ENCODE data around the gene GAS7. TPM values are rescaled to one million over a fixed set of nuclear protein-coding genes. Genes with fewer than 3 reads are reported as not detected.

The GAS7 gene
- total RNA-seq, 1 experiment from 2014 or later, result 6.0 TPM

- Mint-ChIP-seq H3K27ac (0 out of 7 replicates have a peak overlapping the region, but pooled peaks of 1 of the 3 experiments have one; percentile 37), H3K27me3 (ENCODE audit: low read depth) (peaks cover 1% of the 10 kb centered on the region; the same call in 1 of the 2 replicates)
- no peaks in the 10 kb centered on the region for H3K27me3 ChIP-seq (ENCODE audit: insufficient read depth, low read length)
Observed at GRCh38 chr17:10072556-10073425, 125.6 kb downstream of the GAS7 start.

More at GRCh38 chr17:10072556-10073425, 125.6 kb downstream of the GAS7 start:
- no peak overlapping the region for H3K9ac ChIP-seq (ENCODE audit: extremely low read depth, insufficient read length, low read length)
- WGBS (ENCODE audit: extremely low coverage, insufficient read length, low lambda C conversion rate), result no CpG with 5 or more reads among the region's 16 CpGs
- H3K4me1 ChIP-seq (ENCODE audit: insufficient read depth, low read length), result no peaks in the 10 kb centered on the region
- H3K79me1 ChIP-seq (ENCODE audit: insufficient read depth, low read depth, low read length, poor library complexity, severe bottlenecking), result no peaks in the 10 kb centered on the region
- no peak overlapping the region for H3T11ph ChIP-seq (ENCODE audit: low read length)
- H4K91ac ChIP-seq (ENCODE audit: insufficient read length, low read depth, low read length), result no peak overlapping the region
- H3K14ac ChIP-seq (ENCODE audit: insufficient read depth, low read length), result no peak overlapping the region
- H2BK120ac ChIP-seq (ENCODE audit: low read depth, low read length, poor library complexity, severe bottlenecking), result no peak overlapping the region
- no peaks in the 10 kb centered on the region for H3K79me2 ChIP-seq (ENCODE audit: insufficient read depth, low read length)
- TF ChIP-seq, protein P1, sequence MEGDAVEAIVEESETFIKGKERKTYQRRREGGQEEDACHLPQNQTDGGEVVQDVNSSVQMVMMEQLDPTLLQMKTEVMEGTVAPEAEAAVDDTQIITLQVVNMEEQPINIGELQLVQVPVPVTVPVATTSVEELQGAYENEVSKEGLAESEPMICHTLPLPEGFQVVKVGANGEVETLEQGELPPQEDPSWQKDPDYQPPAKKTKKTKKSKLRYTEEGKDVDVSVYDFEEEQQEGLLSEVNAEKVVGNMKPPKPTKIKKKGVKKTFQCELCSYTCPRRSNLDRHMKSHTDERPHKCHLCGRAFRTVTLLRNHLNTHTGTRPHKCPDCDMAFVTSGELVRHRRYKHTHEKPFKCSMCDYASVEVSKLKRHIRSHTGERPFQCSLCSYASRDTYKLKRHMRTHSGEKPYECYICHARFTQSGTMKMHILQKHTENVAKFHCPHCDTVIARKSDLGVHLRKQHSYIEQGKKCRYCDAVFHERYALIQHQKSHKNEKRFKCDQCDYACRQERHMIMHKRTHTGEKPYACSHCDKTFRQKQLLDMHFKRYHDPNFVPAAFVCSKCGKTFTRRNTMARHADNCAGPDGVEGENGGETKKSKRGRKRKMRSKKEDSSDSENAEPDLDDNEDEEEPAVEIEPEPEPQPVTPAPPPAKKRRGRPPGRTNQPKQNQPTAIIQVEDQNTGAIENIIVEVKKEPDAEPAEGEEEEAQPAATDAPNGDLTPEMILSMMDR (conservative IDR thresholded peaks at IDR 0.05), result no peak
- H3K36me3 Mint-ChIP-seq (ENCODE audit: insufficient read depth in 1 of 3, low read depth in 3 of 3), result peaks cover 0 to 4% (median 0%) of the 10 kb centered on the region in 3 experiments; a peak in 2 of 7 replicates
- peaks cover 15% of the 10 kb centered on the region in 2 experiments for H3K4me1 Mint-ChIP-seq
- H3K23me2 ChIP-seq (ENCODE audit: insufficient read length, low read depth, low read length, poor library complexity, severe bottlenecking), result no peaks in the 10 kb centered on the region
- DNase-seq, result no peak
- no peak overlapping the region for H3K4ac ChIP-seq (ENCODE audit: low read depth, low read length)
- no peaks in the 10 kb centered on the region for H4K20me1 ChIP-seq (ENCODE audit: control insufficient read depth, insufficient read depth, insufficient read length)
- H3K4me3 Mint-ChIP-seq, result no peak overlapping the region
- no peak overlapping the region for H2AK5ac ChIP-seq (ENCODE audit: insufficient read length, low read length)
- H3K27ac ChIP-seq (ENCODE audit: insufficient read length, low read depth, low read length), result no peak overlapping the region
- no peak overlapping the region for H2BK5ac ChIP-seq (ENCODE audit: insufficient read length, low read length)
- H4K5ac ChIP-seq (ENCODE audit: insufficient read length, low read depth, low read length), result no peak overlapping the region
- H3K9me3 Mint-ChIP-seq, result peaks cover 0 to 3% of the 10 kb centered on the region in 2 experiments; a peak in 2 of 5 replicates
- no peak overlapping the region for H2BK15ac ChIP-seq (ENCODE audit: low read depth, low read length)
- no peak overlapping the region for H2BK12ac ChIP-seq (ENCODE audit: insufficient read length, low read depth, low read length)
- no peak overlapping the region for H4K8ac ChIP-seq (replicated peaks; ENCODE audit: insufficient read length, low read depth, low read length)
- H3K4me2 ChIP-seq (ENCODE audit: insufficient read depth, insufficient read length, low read length), result no peak overlapping the region
- no peak overlapping the region for H3K18ac ChIP-seq (ENCODE audit: insufficient read length, low read depth, low read length)
- no peak overlapping the region for H2BK20ac ChIP-seq (ENCODE audit: low read depth, low read length, poor library complexity, severe bottlenecking)
- no peak overlapping the region for H2AFZ ChIP-seq (ENCODE audit: low read length)
- no peak overlapping the region for H3K23ac ChIP-seq (ENCODE audit: insufficient read length, low read depth, low read length)
- H3K56ac ChIP-seq (ENCODE audit: insufficient read length, low read depth, low read length), result no peak overlapping the region
- no peaks in the 10 kb centered on the region for H3K9me3 ChIP-seq (ENCODE audit: control insufficient read depth, low read depth, low read length)
